ENCODE measurements around the gene PTPRJ.

DNA sequence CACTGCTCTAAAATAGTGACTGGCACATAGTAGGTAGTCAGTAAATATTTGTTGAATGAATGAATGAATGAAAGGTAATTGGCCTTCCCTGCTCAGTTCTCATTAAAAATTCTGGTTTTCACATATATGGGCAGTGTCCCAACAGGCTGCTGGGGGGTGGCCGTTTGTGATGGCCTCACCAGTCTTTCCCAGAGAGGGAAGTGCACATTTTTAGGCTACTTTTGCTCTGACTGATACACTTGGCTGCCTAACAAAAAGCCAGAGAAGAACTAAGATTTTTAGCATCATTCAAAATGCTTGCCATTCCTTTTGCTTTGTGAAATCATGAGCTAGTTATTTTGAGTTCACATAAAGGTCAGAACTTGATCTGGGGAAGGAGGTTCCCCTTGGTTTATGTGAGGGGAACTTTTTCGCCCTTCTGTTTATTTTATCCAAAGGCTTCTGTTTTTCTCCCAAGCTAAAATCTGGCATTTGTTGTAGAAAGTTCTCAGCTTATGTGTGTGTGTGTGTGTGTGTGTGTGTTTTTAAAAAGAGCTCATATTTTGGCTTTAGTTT is 83.1 kb downstream of the PTPRJ start:
- TF ChIP-seq POLR2A (IDR thresholded peaks at IDR 0.05; ENCODE audit: low read depth, low read length) (no peak), POLR2AphosphoS5 (IDR thresholded peaks at IDR 0.05; ENCODE audit: low read depth, low read length) (no peak)

Measured in GM12892 (cell line).